ENCODE data around the gene LSM4.
"Not testable (repeated sequence)": the region's sequence is repeated elsewhere in the genome, so short reads cannot be mapped to it uniquely, and the experiment has no call there.

LSM4 gene

DNA sequence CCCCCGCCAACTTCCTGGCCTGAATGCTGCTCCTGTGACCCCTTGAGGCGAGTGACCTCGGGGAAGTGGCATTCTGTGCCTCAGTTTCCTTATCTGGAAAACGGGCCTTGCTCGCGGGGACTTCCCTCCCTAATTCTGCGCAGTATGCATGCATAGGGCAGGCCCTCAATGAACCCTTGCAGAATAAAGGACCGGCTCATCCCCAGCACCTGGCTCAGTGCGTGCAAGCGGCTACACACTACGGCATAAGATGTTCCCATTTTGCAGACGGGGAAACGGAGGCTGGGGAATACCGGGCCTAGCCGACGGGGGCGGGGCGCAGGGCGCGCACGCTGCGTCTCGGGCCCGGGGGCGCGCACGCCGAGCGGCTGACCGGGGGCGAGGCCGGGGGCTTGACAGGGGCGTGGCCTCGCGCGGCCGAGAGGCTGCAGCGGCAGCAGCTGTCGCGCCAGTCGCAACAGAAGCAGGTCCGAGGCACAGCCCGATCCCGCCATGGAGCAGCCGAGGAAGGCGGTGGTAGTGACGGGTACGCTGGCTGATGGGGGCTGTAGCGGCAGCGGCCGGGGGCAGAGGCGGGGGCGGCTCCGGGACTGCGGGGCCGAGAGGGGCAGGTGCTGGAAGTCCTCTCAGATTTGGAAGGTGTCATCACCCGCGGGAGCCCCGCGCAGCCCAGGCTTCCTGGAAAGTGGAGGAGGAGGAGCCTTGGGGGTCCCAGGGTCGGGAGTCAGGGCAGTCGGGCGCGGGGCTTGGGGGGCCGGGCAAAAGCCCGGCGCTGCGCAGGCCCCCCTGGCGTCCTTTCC, 17.5 kb upstream of the LSM4 start, which contains the start of gene PGPEP1:
Gene PGPEP1, plus strand, starts transcription at position 409 of the 800 bp plus-strand sequence. Its CDS starts 84 bp downstream, at position 493.
- DNase-seq: peak; percentile 30

DNA sequence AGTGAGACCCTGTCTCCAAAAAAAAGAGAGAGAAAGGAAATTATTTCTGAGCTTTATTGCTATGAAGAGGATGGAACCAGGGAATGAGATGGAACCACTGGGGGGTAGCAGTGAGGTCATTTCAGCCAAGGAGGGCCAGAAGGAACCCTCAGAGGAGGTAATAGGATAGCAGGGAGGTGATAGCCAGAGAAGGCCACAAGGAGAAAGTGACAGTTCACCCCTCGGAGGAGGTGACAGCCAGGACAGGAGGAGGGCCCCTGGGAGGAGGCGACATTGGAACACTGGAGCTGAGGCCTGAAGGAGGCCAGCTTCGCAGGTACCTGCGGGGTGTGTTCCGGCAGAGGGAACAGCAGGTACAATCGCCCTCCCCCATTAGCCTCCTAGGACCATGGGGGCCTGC, 16.8 kb upstream of the LSM4 start:
- DNase-seq: no peak

DNA sequence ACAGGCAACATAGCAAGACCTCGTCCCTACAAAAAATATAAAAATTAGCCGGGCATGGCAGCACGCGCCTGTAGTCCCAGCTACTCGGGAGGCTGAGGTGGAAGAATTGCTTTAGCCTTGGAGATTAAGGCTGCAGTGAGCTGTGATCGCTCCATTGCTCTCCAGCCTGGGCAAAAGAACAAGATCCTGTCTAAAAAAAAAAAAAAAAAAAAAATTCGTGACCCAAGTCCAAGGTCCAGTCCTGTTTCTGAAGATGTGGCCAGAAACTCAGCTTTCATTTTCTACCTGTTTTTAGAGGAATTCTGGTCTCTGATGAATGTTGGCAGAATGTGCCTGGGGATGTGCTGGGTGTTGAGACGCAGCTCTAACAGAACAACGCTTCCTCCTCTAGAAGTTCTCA, 15.7 kb upstream of the LSM4 start:
- no peak for DNase-seq

DNA sequence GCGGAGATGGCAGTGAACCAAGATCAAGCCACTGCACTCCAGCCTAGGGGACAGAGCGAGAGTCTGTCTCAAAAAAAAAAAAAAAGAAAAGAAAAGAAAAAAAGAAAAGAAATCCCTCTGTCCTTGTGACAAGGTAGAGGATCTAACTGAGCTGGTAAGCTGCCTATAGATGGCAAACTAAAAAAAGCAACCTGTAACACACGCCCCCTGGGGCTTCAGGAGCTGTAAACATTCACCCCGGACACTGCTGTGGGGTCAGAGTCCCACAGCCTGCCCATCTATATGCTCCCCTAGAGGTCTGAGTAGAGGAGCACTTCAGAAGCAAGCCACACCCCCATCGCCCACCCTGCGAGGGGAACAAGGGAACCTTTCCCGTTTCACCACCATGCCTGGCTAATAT, 13.2 kb upstream of the LSM4 start:
- no peak for DNase-seq

DNA sequence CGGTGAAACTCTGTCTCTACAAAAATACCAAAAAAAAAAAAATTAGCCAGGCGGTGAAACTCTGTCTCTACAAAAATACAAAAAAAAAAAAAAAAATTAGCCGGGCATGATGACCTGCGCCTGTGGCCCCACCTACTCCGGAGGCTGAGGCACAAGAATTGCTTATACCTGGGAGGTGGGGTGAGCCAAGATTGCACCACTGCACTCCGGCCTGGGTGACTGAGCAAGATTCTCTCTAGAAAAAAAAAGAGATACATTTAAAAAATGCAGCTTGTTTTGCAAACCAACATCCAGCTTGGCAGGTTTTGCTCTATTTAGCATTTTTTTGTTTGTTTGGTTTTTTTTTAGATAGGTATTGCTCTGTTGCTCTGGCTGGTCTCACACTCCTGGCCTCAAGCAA, 10.8 kb upstream of the LSM4 start:
- DNase-seq: no peak

DNA sequence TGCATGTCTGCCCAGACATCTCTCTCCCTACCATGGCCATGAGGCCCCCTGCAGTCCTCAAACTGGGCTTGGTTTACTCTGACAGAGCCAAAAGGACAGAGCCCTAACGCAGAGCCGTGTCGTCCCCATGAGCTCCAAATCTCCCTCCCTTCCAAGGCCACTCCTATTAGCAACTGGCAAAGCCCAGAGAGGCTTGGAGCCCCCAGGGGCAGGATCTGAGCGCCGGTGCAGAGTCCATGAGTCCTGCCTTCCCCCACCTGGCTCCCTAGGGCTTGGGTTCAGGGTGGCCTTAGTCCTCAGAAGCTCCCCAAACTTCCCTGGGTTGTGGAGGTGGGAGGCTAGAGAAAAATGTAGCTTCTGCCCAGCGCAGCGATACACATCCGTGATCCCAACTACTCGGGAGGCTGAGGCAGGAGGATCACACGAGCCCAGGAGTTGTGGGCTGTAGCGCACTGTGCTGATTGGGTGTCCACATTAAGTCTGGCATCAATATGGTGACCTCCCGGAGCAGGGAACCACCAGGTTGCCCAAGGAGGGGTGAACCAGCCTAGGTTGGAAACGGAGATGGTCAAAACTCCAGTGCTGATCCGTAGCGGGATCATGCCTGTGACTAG, 10.1 kb upstream of the LSM4 start:
- no peak for DNase-seq

DNA sequence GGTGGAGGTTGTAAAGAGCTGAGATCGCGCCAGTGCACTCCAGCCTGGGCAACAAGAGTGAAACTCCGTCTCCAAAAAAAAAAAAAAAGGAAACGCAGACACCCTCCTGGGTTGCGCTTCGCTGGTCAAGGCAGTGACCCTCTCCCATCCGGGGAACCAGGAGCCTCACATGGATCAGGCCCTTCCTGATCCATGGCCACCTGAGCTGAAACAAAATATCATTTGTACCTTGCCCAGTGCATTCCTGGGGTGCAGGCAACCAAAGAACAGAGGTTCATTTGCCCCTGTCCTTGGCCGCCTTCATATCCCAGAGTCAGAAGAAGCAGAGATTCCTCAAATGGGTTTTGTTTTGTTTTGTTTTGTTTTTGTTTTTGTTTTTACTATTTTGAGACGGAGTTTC, 8.0 kb upstream of the LSM4 start:
- DNase-seq: no peak

DNA sequence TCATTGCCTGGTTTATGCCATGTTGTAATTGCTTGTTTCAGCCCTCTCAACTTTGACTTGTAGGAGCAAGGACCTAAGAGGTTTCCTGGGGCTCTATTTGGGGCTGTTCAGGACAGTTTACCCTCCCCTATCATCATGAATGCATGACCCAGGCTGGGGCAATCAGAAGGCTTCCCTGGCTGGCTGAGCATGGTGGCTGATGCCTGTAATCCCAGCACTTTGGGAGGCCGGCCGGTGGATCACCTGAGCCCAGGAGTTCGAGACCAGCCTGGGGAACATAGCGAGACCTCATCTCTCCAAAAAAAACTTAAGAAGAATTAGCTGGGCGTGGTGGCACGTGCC, 6.1 kb upstream of the LSM4 start:
- no peak for DNase-seq

DNA sequence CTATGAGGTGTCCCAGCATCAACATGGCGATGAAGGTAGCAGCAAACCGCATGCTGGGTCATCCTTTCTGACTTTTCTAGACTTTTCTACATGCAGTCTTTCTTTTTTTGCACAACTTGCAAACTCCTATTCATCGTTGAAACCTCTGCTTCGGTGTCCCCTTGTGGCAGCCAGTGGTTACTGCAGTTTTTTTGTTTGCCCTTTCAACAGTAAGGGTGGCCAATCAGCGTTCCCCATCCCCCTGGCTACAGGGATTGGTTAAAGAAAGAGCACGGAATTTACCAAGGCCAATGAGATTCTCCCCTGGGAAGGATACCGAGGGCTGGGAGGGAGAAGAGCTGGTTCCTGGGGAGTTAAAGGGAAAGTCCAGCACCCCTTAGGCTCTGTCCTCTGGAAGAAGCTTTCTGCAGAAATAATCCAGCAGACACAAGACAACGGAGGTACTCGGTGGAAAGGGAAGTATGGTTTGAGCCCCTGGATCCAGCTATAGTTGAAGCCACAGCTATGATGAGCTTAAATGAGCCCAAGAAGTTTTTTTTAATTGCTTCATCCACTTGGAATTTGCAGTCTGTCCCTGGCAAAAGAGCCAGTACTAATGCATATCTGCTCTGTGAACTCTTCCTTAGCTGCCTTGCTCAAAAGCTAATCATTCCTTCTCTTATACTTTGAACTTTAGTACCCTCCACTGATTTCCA, 5.6 kb upstream of the LSM4 start:
- peak; percentile 81 for DNase-seq

DNA sequence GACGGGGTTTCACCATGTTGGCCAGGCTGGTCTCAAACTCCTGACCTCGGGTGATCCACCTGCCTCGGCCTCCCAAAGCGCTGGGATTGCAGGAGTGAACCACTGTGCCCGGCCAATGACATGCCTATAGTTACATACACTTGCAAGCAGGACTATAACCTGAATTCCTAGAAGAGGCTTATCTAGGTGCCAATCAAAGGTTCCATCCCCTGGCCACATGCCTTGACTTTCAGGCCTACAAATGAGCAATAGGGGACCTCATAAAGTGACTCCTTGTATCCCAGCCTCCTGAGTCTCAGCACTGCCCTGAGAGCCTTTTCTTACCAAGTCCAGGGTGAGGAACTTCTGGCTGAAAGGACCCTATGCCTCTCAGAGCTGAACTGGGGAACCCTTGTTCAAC, 3.9 kb upstream of the LSM4 start:
- no peak for DNase-seq

DNA sequence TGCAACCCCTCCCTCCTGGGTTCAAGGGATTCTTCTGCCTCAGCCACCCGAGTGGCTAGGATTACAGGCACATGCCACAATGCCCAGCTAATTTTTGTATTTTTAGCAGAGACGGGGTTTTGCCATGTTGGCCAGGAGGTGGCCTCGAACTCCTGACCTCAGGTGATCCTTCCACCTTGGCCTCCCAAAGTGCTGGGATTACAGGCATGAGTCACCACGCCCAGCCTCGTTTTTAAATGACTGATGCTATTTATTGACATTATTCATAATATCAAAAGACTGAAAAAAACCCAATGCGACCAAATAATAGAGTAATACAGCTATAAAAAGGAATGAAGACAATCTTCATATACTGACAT, 1.5 kb upstream of the LSM4 start:
- DNase-seq: not testable (repeated sequence)

DNA sequence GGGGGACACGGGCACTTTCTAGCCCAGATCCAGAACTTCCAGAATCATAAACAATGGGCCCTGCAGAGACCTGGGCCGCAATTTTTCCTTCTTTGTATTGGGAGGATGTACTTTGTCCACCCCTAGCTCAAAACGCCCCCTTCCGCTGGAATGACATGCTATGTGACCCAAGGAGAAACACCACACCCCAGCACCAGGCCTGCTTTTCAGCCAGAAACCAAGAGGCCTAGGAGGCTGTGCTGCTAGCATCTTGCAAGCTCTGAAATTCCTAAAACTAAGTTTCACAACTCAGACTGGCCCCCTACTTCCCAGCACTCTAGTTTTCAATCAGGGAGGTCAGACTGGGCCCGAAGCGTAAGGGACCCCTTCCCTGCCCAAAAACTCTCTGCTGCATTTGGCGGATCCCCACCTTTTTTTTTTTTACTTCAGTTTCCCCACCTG, 538 bp downstream of the LSM4 start:
- no peak for DNase-seq

DNA sequence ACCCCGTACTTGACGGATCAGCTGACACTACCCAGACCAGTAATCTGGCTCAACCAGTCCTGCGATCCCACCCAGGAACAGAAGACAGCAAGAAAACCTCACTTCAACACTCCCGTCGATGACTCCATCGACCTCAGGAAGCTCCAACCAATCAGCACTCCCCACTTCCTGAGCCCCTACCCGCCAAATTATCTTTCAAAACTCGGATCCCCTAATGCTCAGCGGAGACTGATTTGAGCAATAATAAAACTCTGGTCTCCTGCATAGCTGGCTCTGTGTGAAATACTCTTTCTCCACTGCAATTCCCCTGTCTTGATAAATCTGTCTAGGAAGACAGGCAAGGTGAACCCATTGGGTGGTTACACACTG, 1.2 kb downstream of the LSM4 start:
- no peak for DNase-seq

DNA sequence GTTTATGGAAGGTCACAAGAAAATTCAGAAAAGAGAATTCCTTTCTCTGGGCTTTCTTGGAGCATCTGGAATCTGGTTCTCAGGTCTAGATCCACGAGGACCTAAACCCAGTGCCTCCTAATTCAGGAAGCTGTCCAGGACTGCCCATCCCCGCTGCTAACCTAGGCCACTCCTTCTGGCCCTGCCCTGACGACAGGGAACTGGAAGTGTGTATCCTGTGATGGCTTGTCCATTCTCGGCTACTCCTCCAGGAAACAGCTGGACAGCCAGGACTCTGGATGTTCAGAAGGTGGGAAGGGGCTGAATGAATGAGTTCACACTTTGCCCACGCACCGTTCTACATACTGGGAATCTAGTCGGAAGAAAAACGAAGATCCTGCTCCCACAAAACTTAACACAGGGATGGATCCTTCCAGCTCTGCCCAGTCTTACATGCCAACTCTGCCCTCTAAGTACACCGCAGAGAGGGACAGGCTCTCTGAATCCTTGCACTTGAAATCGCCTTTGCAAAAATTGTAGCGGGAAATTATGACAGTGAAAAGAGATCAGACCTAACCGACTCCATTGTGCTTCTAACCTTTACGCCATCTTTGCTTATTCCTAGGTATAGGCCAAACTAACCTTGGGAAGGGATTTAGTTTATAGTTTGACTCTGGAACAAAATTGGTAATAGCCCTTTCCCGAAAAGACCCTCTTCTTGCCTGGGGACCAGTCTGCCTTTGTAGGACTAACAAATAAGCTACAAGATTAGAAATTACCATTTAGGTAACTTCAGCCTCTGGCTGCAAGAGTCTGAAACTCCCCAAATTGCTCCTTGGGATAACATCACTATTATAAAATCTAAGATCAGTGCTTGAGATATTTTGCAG, 1.8 kb downstream of the LSM4 start:
- no peak for DNase-seq

DNA sequence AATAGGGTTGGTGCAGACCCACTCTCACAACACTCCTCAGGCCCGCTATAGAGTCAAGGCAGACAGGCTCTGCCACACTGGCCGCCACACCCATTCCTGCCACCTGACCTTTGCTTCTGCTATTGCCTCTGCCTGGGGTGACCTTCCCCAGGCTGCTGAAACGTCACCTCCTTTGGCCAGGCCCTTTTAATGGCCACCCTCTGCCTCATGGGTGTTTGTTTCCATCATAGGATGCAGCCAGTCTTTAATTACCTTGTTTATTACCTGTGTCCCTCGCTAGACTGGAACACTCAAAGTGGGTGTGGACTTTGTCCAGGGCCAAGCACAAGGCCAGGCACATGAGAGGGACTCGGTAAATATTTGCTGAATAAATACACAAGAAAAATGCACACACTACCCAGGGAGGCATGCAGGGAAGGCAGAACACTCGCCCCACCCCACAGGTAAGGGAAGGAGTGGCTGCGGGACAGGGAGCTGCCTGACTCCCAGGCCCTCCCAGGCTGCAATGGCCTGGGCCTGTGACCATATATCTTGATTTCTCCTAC, 3.2 kb downstream of the LSM4 start:
- DNase-seq: no peak

DNA sequence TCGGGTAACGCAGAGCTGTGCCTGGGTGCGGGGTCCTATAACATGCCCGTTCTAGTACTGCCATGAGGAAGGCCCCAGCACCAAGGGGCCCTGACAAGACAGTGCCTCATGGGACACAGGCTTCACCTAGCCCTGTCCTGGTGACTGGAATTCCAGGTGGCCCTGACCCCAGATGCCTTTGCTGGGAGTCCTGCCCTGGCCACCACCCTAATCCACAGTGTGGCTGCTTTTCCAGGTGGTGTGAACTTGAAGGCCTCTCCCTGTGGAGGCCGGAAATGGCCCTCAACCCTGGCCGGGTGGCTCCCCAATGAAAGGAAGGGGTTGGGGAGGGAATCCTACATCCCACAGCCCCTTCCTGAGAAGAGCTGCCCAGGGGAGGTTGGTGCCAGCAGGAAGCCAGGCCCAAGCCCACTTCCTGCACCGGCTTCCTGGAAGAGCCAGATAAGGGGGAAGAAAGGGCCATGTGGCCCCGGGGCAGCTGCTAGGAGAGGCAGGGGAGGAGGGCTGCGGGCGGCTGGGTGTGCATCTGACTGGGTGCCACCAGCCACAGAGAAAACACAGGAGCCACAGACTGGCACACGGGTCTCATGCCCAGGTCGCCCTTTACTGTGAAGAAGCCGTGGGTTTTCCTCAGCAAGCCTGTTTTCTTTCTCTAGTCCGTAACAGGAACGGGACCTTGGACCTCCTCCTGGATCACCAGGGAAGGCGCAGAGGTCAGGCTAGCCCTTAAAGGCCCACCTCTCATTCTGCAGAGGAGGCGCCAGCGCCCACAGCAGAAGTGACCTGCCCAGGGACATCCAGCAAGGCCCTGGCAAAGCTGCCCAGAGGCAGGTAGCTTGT, 4.7 kb downstream of the LSM4 start:
- no peak for DNase-seq

DNA sequence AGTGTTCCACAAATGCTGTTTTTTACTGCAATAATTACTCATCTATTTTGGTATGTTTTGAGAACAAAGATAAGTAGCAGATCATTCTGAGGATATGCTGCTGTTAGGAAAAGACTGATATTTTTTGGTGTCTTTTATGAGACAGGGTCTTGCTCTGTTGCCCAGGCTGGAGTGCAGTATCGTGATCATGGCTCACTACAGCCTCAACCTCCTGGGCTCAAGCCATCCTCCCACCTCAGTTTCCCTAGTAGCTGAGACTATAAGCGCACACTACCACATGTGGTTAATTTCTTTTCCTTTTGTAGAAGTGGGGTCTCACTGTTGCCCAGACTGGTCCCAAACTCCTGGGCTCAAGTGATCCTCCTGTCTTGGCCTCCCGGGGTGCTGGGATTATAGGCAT, 9.5 kb downstream of the LSM4 start:
- no peak for DNase-seq

DNA sequence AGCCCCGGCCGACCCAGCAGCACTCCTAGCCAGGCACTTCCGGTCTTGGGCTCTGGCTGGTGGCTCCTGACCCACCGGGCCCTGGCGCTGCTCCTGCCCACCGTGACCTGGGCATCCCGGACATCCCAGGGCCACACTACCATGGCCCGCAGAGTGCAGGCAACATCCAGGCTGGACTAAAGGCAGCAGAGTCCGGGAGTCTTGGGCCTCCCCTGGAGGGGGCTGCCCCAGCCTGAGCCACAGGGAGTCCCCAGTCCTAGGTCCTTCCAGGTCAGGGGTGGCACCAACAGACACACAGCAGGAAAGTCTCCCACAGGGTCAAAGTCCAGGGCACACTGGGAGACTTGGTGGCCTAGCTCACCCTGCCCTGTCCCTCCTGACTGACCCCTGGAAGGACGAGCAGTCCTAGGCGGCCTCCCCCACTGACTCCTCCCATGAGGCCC, 10.8 kb downstream of the LSM4 start:
- DNase-seq: no peak

DNA sequence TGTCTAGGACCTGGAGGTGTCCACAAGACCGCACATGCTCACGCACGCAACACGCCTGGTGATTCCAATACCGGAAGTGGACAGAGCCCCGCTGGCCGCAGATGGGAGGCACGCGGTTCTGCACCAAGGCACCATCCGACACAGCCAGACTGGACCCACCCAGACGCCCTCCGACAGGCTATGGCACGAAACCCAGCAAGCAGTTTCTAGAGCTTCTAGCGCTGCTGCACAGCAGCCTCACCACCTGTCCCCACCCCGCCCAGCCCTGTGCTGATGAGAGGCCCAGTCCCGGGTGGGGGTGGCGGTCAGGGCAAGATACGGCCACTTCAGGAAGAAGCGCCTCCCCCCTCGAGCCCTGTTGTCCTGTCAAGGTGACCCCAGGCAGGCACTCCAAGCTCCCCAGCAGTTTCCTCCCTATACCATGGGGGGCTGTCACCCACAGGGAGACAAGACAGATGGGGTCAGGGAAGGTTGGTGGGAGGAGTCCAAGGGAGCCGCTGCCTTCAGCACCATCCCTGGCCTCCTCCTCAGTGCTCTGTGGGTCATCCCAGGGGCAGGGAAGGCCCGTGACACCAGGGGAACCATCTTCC, 11.3 kb downstream of the LSM4 start:
- no peak for DNase-seq

DNA sequence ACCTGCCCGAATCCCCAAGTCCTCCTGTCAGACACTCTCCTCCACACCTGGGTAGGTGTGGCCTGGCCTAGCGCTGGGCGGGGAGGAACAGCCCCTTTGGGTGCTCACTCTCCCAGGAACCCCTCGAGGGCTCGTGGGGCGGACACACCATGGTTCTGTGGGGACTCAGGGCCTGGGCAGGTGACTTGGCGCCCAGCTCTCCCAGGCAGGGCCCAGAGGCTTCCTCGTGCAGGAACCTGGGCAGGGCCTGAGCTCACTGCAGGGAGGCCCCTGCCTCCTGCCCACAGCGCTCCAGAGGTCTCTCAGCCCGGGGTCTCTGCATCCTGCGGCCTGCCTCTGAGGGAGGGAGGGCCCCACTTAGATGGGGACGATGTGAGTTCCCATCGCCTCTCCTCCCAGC, 11.9 kb downstream of the LSM4 start:
- no peak for DNase-seq

DNA sequence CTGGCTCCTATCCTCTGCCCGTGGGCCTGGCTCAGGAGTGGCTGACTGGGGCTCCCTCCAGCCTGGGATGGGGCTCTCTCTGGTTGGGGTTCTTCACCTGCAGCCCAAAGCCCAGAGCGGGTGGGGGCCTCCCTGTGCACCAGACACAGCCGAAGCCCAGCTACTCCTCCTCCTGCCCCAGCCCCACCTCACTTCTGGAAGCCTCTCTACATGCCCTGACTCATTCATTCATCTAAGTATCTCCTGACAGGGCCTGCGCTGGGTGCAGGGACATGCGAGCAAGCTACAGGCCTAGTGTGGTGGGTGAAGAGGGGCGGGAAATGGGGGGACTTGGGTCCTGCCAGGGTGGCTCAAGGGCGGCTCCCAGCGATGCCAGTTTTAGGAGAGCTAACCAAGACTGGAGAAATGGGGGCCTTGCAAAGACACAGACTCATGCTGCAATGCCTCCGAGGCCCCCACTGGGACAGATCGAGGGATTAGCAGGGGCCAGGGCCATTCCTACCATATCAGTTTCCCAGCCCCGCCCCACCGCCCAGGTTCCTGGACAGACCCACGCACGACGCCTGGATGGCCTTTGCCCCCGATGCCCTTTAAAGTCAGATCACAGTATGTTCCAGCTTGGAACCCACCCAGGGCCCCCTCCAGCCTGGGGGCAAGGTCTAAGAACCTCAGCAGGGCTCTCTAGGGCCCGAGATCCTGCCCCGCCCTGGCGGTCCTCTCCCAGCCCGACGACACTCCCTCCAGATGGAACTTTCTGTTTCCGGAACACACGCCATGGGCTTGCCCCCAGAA, 12.6 kb downstream of the LSM4 start:
- DNase-seq: no peak
